GM19238 (cell line): Measurements from ENCODE around the gene HOPX.
"Not testable (repeated sequence)": the region's sequence is repeated elsewhere in the genome, so short reads cannot be mapped to it uniquely, and the experiment has no call there.

Experiments used
- DNase-seq: peaks from one replicate; pipeline ENCODE4 v3.0.0; 2011; ENCODE audit warnings: low spot score; ENCODE audit not compliant: insufficient read length

Gene HOPX

GRCh38 chr4:56688094-56688647 lies 7.1 kb upstream of the HOPX start:
- no peak for DNase-seq

DNA sequence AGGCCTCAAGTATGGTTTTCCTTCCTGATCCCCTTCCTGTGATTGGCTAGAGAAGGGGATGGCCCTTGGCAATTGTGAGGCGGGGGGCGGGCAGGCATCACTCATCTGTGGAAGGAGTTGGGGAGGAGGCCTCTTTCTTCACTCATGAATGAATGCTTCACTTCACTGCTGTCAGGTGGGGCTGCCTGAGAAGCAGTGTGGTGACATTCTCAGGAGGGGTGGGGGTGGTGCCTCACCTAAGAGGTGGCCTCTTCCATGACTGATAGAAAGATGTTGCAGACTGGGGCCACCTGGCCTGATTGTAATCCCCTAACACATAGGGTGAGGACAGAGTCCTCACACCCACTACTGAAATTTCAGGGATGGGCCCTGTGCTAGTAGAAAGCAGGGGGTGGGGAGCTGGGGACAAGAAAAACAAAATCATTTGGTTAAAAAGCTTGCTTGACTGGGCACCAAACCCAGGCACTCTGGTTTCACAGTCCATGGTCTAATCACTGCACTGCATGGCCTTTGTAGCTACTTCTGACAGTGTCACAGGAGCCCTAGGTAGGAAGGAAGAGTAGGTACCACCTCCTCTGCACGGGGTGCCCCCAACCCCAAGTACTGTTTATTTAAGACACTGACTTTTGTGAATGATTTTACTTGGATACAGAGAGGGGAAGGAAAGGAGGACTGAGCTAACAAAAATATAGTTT lies 5.6 kb upstream of the HOPX start:
- DNase-seq, result no peak

GRCh38 chr4:56684320-56685050 lies 3.4 kb upstream of the HOPX start:
- no peak for DNase-seq

GRCh38 chr4:56683455-56683854 lies 2.4 kb upstream of the HOPX start:
- no peak for DNase-seq

DNA sequence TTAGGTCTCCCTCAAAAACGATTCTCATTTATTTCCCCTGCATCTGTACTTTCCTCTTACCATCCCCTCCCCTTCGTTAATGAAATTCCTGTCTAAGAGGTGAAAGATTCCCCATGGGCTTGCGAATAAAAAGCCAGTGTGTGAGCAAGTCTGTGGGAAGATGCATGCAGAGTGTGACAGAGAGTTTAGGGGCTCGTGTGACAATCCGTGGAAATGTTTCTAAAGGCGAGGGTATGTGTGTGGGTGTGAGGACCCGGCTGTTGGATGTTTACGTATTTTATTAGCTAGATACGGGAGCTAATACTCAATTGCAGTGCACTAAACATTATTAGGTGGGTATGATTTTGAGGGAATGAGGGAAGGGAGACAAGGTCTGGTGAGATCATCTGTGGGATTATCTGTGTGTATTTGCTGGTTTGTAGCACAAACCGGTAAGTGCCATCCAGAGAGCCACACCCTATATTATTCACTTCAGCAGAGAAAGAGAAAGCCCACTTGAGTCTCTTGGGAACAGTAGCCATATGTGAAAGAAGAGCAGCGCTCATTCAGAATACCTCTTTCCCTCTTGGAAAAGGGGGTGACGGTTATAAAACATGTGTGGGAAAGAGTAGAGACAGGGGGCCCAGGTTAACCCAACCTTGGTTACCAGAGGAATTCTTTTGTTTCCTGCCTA lies 893 bp upstream of the HOPX start:
- DNase-seq, result no peak

DNA sequence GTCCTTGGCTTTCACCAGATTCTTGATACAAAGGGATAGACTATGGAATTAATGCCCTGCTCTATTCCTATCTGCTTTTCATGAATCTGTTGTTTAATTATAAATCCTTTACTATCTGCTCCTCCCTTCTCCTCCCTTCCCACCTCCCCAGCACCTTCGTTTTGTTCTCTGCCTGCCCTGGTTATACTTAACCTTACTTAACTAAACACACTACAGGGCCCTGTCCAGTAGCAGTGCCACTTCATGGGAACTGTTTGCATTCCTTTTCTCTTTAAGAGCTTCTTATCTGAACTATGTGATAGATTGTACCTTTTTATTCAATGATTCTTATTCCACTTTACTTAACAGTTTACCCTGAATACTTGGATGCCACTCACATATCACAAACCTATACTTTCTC lies 830 bp downstream of the HOPX start:
- DNase-seq, result no peak

DNA sequence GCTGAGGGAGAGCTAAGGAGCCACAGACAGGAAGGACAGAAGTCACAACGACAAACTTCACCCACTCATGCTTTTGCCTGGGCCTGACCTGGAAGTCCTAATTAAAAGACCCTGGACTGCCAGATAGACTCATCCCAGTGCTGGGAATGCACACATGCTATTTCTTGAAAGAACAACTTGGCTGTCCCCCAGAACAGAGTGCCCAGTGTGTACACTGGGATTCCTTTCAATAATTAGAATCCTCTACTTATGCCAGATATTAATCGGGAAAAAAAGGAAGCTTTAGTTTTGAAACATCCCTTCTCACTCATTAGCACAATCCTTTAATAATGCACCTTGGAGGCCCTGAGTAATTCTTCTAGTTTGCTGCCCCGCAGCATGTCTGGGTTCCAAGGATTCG lies 3.4 kb downstream of the HOPX start:
- no peak for DNase-seq

- no peak for DNase-seq
Observed at GRCh38 chr4:56674984-56675383, 6.1 kb downstream of the HOPX start.

GRCh38 chr4:56671860-56672259 lies 9.2 kb downstream of the HOPX start:
- no peak for DNase-seq

- DNase-seq, result no peak
Observed at GRCh38 chr4:56671373-56671772, 9.7 kb downstream of the HOPX start.

DNA sequence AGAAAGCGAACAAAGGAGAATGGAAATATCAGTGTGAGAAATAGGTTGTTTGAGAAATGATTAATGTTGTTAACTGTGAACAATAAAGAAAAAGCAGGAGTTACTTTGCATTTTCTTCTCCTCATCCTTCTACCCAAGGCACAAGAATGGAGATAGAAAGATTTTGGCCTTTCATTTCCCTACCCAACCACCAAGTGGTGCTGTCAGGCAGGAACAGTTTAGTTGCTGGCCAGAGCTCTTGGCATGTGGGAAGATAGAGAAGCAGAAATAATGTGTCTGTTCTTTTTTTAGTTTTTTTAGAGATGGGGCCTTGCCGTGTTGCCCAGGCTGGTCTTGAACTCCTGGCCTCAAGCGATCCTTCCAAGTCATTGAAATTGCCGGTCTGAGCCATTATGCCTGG lies 12.8 kb downstream of the HOPX start:
- DNase-seq, result no peak

- not testable (repeated sequence) for DNase-seq
Observed at GRCh38 chr4:56667396-56667795, 13.7 kb downstream of the HOPX start.

GRCh38 chr4:56666279-56666678 lies 14.8 kb downstream of the HOPX start:
- no peak for DNase-seq

DNA sequence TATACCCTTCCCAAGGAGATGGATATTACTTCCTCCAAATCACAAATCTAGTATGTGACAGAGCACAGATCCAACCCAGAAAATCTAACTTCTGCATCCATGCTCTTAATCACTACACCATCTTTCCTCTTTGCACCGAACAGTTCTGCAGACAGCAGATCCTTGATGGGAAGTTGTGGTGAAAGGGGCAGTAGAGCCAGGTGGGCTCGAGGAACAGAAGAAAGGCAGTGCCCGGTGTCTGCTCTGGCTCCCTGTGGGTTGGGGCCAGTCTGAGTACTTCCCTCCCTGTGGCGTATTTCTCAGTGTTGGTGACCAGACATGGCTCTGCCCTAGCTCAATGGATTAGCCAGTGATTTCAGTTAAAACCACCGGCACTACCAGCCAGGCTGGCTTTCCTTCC lies 15.3 kb downstream of the HOPX start:
- DNase-seq, result no peak

DNA sequence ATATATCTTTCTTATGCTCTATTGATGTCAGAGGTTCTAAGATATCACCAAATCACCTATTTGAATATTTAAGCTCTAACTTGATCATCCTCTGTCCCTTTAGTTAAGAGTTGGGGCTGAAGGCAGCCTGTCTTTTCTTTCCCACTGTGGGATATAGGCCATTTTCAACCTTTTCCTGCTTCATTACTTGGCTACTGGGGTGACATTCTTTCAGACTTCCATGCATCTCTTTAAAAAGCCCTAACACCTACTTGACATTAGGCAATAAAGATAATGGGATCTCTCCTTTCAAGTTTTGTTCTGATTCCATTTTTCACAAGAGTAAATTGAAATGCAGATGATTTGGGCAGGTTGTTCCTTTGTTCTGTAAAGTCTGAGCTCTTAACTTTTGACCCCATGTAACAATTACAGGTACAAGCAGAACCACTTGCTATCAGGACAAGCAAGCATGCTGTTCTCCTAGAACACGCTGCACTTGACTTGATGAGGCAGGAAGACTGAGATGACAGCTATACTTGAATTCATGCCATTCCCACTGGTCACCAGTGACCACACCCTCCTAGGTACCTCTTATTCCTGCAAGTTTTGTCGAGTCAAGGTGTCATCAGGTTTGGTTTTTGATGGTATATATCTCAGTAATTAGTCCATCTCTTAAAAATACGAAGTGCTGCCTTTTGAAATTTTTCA lies 18.2 kb downstream of the HOPX start:
- DNase-seq, result no peak

- no peak for DNase-seq
Observed at GRCh38 chr4:56659946-56660345, 21.1 kb downstream of the HOPX start.

- DNase-seq, result no peak
Observed at GRCh38 chr4:56658528-56658927, 22.6 kb downstream of the HOPX start.

- DNase-seq, result no peak
Observed at GRCh38 chr4:56657818-56658217, 23.3 kb downstream of the HOPX start.

- no peak for DNase-seq
Observed at GRCh38 chr4:56657128-56657527, 24.0 kb downstream of the HOPX start.

DNA sequence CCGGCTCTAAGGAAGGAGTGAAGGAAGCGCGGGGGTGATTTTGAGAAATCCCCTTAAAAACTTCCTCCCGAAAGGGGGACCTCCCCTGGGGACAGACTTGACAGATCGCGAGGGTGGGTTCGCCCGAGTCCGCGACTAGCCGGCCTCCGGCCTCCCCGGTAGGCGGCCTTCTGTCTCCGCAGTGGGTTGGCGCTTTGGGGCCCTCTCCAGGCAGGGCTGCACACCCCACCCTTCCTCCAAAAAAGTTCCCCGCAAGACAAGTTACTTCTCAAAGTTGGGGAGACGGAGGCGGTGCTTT lies 24.8 kb downstream of the HOPX start:
- no peak for DNase-seq

GRCh38 chr4:56655627-56656345 lies 25.3 kb downstream of the HOPX start:
- peak; percentile 6 for DNase-seq
